PC-3 (cell line): Measurements from ENCODE around the gene PRKAR2A. TPM values are rescaled to one million over a fixed set of nuclear protein-coding genes. Genes with fewer than 3 reads are reported as not detected.

Experiments
- ATAC-seq: fragments of 200-7000 bp; cut with Tn5 transposase; 2 replicates; pipeline ENCODE4 v1.9.1; 2020; ENCODE audit warnings: mild to moderate bottlenecking, moderate library complexity
- BruUV-seq: library from RNA; stranded (reverse); fragments of 400-500 nt; replicated peaks from 2 replicates; lab custom pipeline; 2021; lab: Mats Ljungman, UMichigan
- CTCF ChIA-PET: fragments of 300-600 bp; sonication (Branson Sonifier 250); formaldehyde crosslinking; loops from one replicate; lab custom pipeline; 2022; ENCODE audit warnings: antibody characterized with exemption; lab: Charles Lee
- POLR2A ChIA-PET: fragments of 300-600 bp; sonication (Branson Sonifier 250); formaldehyde crosslinking; loops from one replicate; lab custom pipeline; 2022; ENCODE audit warnings: antibody characterized with exemption; ENCODE audit not compliant: unreplicated experiment; lab: Charles Lee
- DNase-seq: peaks from one replicate; pipeline ENCODE4 v3.0.0-alpha.2; 2015
- H2AFZ ChIP-seq: fragments of 300-600 bp; sonication (generic); 2 replicates; pipeline ENCODE4 v1.6.0; 2016; ENCODE audit warnings: antibody characterized with exemption, low read length
- H3F3A ChIP-seq: fragments of 300-600 bp; sonication (generic); one replicate; pipeline ENCODE4 v1.6.0; 2017; ENCODE audit warnings: antibody characterized with exemption, low read length, control low read depth, mild to moderate bottlenecking; ENCODE audit not compliant: unreplicated experiment
- H3K27ac ChIP-seq: fragments of 300-600 bp; sonication (generic); 2 replicates; pipeline ENCODE4 v1.5.1; 2016; ENCODE audit warnings: mild to moderate bottlenecking, low read length
- H3K27me3 ChIP-seq: fragments of 300-600 bp; sonication (generic); 2 replicates; pipeline ENCODE4 v1.6.1; 2016; ENCODE audit warnings: low read length, mixed read lengths
- H3K36me3 ChIP-seq: fragments of 300-600 bp; sonication (generic); 2 replicates; pipeline ENCODE4 v1.6.1; 2016; ENCODE audit warnings: low read depth, mixed run types, low read length, mixed read lengths
- H3K4me1 ChIP-seq: fragments of 300-600 bp; sonication (generic); 2 replicates; pipeline ENCODE4 v1.5.1; 2016; ENCODE audit warnings: low read length; ENCODE audit not compliant: insufficient read depth
- H3K4me2 ChIP-seq: fragments of 300-600 bp; sonication (generic); 2 replicates; pipeline ENCODE4 v1.6.0; 2016; ENCODE audit warnings: low read length
- H3K4me3 ChIP-seq: fragments of 300-600 bp; sonication (generic); 2 replicates; pipeline ENCODE4 v1.5.1; 2016; ENCODE audit warnings: mild to moderate bottlenecking, low read length, mixed read lengths
- H3K79me2 ChIP-seq: fragments of 300-600 bp; sonication (generic); 2 replicates; pipeline ENCODE4 v1.6.1; 2017; ENCODE audit warnings: low read length, mixed read lengths
- H3K9ac ChIP-seq: fragments of 300-600 bp; sonication (generic); 2 replicates; pipeline ENCODE4 v1.6.0; 2016; ENCODE audit warnings: mild to moderate bottlenecking, low read length
- H3K9me2 ChIP-seq: fragments of 300-600 bp; sonication (generic); replicated peaks from 2 replicates; pipeline ENCODE4 v1.6.1; 2016; ENCODE audit warnings: mixed run types, low read length, mixed read lengths
- H3K9me3 ChIP-seq: fragments of 300-600 bp; sonication (generic); 2 replicates; pipeline ENCODE4 v1.6.1; 2016; ENCODE audit warnings: low read length, mixed read lengths
- H4K20me1 ChIP-seq: fragments of 300-600 bp; sonication (generic); 2 replicates; pipeline ENCODE4 v1.6.1; 2016; ENCODE audit warnings: low read length, mixed read lengths
- CTCF ChIP-seq: fragments of 300-600 bp; sonication (generic); conservative IDR thresholded peaks from 2 replicates; pipeline ENCODE4 v1.5.1; 2017; ENCODE audit warnings: antibody characterized with exemption, low read depth, mild to moderate bottlenecking, low read length
- EZH2 ChIP-seq: fragments of 300-600 bp; sonication (generic); IDR thresholded peaks from one replicate; pipeline ENCODE4 v1.6.1; 2017; ENCODE audit warnings: antibody characterized with exemption, mild to moderate bottlenecking, low read length; ENCODE audit not compliant: unreplicated experiment
- EZH2phosphoT487 ChIP-seq: fragments of 300-600 bp; sonication (generic); IDR thresholded peaks from 2 replicates; pipeline ENCODE4 v1.6.1; 2018; ENCODE audit warnings: mild to moderate bottlenecking, antibody characterized with exemption, low read length, borderline replicate concordance
- intact Hi-C: fragments of 100-400 bp; cut with micrococcal nuclease; formaldehyde crosslinking; loops from 2 replicates; pipeline ENCODE4 v1.9.0; 2023
- total RNA-seq: library from RNA; depleted of rRNA; stranded (reverse); fragments of >200 nt; gene quantifications from 2 replicates; pipeline ENCODE4 v1.2.3, GENCODE V29; 2014

The PRKAR2A gene
- total RNA-seq, 1 experiment from 2014 or later: 68.1 TPM

- POLR2A ChIA-PET: interaction anchor here (0.6 kb wide), 1 partner anchor 23 kb away, joined by 3 read pairs; no protein-coding TSS in a partner anchor
- Histone ChIP-seq H3K27ac (no peak overlapping the region), H3K36me3 (peaks cover 31% of the 10 kb centered on the region), H4K20me1 (peaks cover 42% of the 10 kb centered on the region), H3K27me3 (no peaks in the 10 kb centered on the region), H3K9ac (peak overlapping the region; percentile 96), H3K4me2 (peak overlapping the region; percentile 85), H3K4me1 (peaks cover 8% of the 10 kb centered on the region), H3K9me2 (no peaks in the 10 kb centered on the region), H2AFZ (no peak overlapping the region), H3K79me2 (peaks cover 66% of the 10 kb centered on the region), H3K9me3 (no peaks in the 10 kb centered on the region), H3K4me3 (peak overlapping the region; percentile 88), H3F3A (no peaks in the 10 kb centered on the region)
- TF ChIP-seq EZH2: no peak
- TF ChIP-seq CTCF: no peak
- CTCF ChIA-PET: interaction anchor here (0.6 to 2.4 kb wide), 2 partner anchors 25 to 50 kb away, joined by 5 to 7 read pairs; no protein-coding TSS in a partner anchor
- ATAC-seq (no peak), DNase-seq (peak; percentile 23)
- intact Hi-C loops: no loop called here
- no TSS peak for BruUV-seq
Observed at GRCh38 chr3:48715174-48715800, 132.4 kb downstream of the PRKAR2A start.

- H3K9ac ChIP-seq: no peak overlapping the region
- no TSS peak for BruUV-seq
- H3K9me3 ChIP-seq: no peaks in the 10 kb centered on the region
- H3K9me2 ChIP-seq: no peaks in the 10 kb centered on the region
- H3K4me3 ChIP-seq: no peak overlapping the region
- H3K27ac ChIP-seq: no peak overlapping the region
- DNase-seq (no peak), ATAC-seq (peak; percentile 23)
- intact Hi-C loops: no loop called here
- ChIA-PET CTCF (no interaction called here), POLR2A (no interaction called here)
- no peak overlapping the region for H3K4me2 ChIP-seq
- peaks cover 20% of the 10 kb centered on the region for H3K4me1 ChIP-seq
- peaks cover 51% of the 10 kb centered on the region for H3K36me3 ChIP-seq
- peaks cover 98% of the 10 kb centered on the region for H3K79me2 ChIP-seq
- TF ChIP-seq EZH2 (no peak), EZH2phosphoT487 (no peak), CTCF (no peak)
- no peak overlapping the region for H2AFZ ChIP-seq
- H3K27me3 ChIP-seq: no peaks in the 10 kb centered on the region
- peaks cover 73% of the 10 kb centered on the region for H4K20me1 ChIP-seq
- no peaks in the 10 kb centered on the region for H3F3A ChIP-seq
Observed at GRCh38 chr3:48711727-48712126, 135.9 kb downstream of the PRKAR2A start.

GRCh38 chr3:48709051-48709461 lies 138.6 kb downstream of the PRKAR2A start:
- peaks cover 57% of the 10 kb centered on the region for H3K36me3 ChIP-seq
- H3K4me1 ChIP-seq: peaks cover 12% of the 10 kb centered on the region
- no peak overlapping the region for H3K9ac ChIP-seq
- no peak overlapping the region for H2AFZ ChIP-seq
- no peaks in the 10 kb centered on the region for H3K9me3 ChIP-seq
- peaks cover 97% of the 10 kb centered on the region for H3K79me2 ChIP-seq
- H3K27ac ChIP-seq: peak overlapping the region; percentile 55
- TF ChIP-seq EZH2: no peak
- DNase-seq: peak; percentile 69
- H3K4me2 ChIP-seq: peak overlapping the region; percentile 34; the same call in 1 of the 2 replicates
- no peaks in the 10 kb centered on the region for H3K27me3 ChIP-seq
- no TSS peak for BruUV-seq
- H3F3A ChIP-seq: no peaks in the 10 kb centered on the region
- no peak overlapping the region for H3K4me3 ChIP-seq
- intact Hi-C loops: no loop called here
- POLR2A ChIA-PET: interaction anchor here (0.6 to 1.1 kb wide), 3 partner anchors 8 to 320 kb away, joined by 3 to 5 read pairs (median 3); partner anchors contain the start of gene IMPDH2
- H4K20me1 ChIP-seq: peaks cover 69% of the 10 kb centered on the region
- CTCF ChIA-PET: interaction anchor here (0.5 to 0.9 kb wide), 3 partner anchors 11 to 130 kb away, joined by 3 read pairs; no protein-coding TSS in a partner anchor
- H3K9me2 ChIP-seq: no peaks in the 10 kb centered on the region
- ATAC-seq: peak; percentile 91
